CD8-positive, alpha-beta memory T cell (primary cell): Measurements from ENCODE around the gene NLRC5. TPM values are rescaled to one million over a fixed set of nuclear protein-coding genes. Genes with fewer than 3 reads are reported as not detected.
"Not testable (repeated sequence)": the region's sequence is repeated elsewhere in the genome, so short reads cannot be mapped to it uniquely, and the experiment has no call there.

ENCODE experiments used
- CTCF ChIA-PET: fragments of 350-600 bp; sonication (Branson Sonifier 250); formaldehyde crosslinking; loops from one replicate; lab custom pipeline; 2021; ENCODE audit warnings: antibody characterized with exemption; lab: Charles Lee
- POLR2A ChIA-PET: fragments of 350-600 bp; sonication (Branson Sonifier 250); formaldehyde crosslinking; loops from one replicate; lab custom pipeline; 2021; ENCODE audit warnings: antibody characterized with exemption; lab: Charles Lee
- DNase-seq, 5 donors: peaks; one replicate each; pipeline versions ENCODE4 v3.0.0 to v3.0.0-alpha.2; 2020 to 2022; ENCODE audit warnings: mixed read lengths in 1 of 5
- H3K27ac ChIP-seq: one replicate; pipeline ENCODE4 v1.7.0; 2013; ENCODE audit warnings: low read depth, mild to moderate bottlenecking, low read length, moderate library complexity
- H3K27me3 ChIP-seq: 2 replicates; pipeline ENCODE4 v1.7.0; 2013; ENCODE audit warnings: low read length, mild to moderate bottlenecking; ENCODE audit not compliant: insufficient read depth, poor library complexity, severe bottlenecking
- H3K36me3 ChIP-seq: 2 replicates; pipeline ENCODE4 v1.7.0; 2013; ENCODE audit warnings: mild to moderate bottlenecking, low read length, moderate library complexity; ENCODE audit not compliant: insufficient read depth
- H3K4me1 ChIP-seq: 2 replicates; pipeline ENCODE4 v1.7.0; 2013; ENCODE audit warnings: mild to moderate bottlenecking, low read length, moderate library complexity; ENCODE audit not compliant: insufficient read depth
- H3K4me3 ChIP-seq: 2 replicates; pipeline ENCODE4 v1.7.0; 2013; ENCODE audit warnings: mild to moderate bottlenecking, low read length
- H3K9me3 ChIP-seq: 2 replicates; pipeline ENCODE4 v1.7.0; 2013; ENCODE audit warnings: mild to moderate bottlenecking, low read length
- H3K27ac Mint-ChIP-seq, 8 donors: one replicate each; pipeline ENCODE4 v1.8.0; 2020 to 2021; ENCODE audit warnings: mixed read lengths in 8 of 8, mild to moderate bottlenecking in 6 of 8, inconsistent platforms in 3 of 8, moderate library complexity in 3 of 8
- H3K27me3 Mint-ChIP-seq, 2 donors: one replicate each; pipeline ENCODE4 v1.8.0; 2020 to 2021; ENCODE audit warnings: mixed read lengths in 2 of 2, mild to moderate bottlenecking in 1 of 2, moderate library complexity in 1 of 2
- H3K36me3 Mint-ChIP-seq, 3 donors: one replicate each; pipeline ENCODE4 v1.8.0; 2020 to 2021; ENCODE audit warnings: mixed read lengths in 3 of 3, inconsistent platforms in 1 of 3, mild to moderate bottlenecking in 1 of 3
- H3K4me1 Mint-ChIP-seq, 3 donors: one replicate each; pipeline ENCODE4 v1.8.0; 2020 to 2021; ENCODE audit warnings: mixed read lengths in 3 of 3, inconsistent platforms in 1 of 3, mild to moderate bottlenecking in 1 of 3
- H3K4me3 Mint-ChIP-seq, 7 donors: one replicate each; pipeline ENCODE4 v1.8.0; 2020 to 2021; ENCODE audit warnings: mixed read lengths in 7 of 7, mild to moderate bottlenecking in 6 of 7, moderate library complexity in 4 of 7, inconsistent platforms in 2 of 7
- H3K9me3 Mint-ChIP-seq, 5 donors: one replicate each; pipeline ENCODE4 v1.8.0; 2020 to 2022; ENCODE audit warnings: mixed read lengths in 5 of 5, mild to moderate bottlenecking in 3 of 5, moderate library complexity in 2 of 5, inconsistent platforms in 1 of 5
- polyA plus RNA-seq: library from polyadenylated mRNA; unstranded; fragments of 300-500 nt; fragmentation: Illumina TruSeq; gene quantifications from one replicate; pipeline ENCODE4 v1.2.3, GENCODE V29; 2021
- total RNA-seq, 2 experiments: library from RNA; stranded (reverse); gene quantifications; one replicate each; pipeline ENCODE4 v1.2.3, GENCODE V29; 2021

The NLRC5 gene
- total and polyA plus RNA-seq, 3 experiments from 2014 or later, result 165 to 178 (median 173) TPM

DNA sequence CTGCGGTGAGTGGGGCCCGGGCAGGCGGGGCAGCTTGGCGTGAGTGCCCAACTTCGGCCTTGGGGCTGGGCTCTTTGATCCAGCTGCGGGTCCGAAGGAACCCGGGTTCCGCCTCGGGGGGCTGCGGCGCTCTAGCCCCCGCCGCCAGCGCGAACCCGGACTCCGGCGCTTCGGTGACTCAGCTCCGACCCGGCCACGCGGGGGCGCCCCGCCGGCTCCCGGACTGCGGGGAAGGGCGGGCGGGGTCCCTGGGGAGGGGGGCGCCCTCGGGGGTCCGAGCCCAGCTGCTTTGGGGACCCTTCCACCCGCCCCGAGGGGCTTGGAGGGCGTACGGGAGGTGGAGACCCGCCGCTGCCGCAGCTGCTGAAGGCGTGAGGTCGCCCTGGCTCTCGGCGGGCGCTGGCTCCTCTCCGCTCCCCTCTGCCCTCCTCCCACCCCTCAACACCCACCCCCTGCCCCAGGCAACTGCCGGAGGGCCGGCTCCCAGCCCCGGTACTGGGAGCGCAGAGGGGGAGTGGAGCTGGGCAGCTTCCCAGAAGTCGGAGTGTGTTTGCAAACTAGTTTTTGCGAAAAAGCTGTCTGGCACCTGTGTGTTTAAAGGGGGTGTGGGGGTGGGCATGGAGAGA, 103.5 kb downstream of the NLRC5 start:
- peaks cover 0 to 1% (median 0%) of the 10 kb centered on the region in 3 donors for H3K36me3 Mint-ChIP-seq
- Histone ChIP-seq H3K27ac (no peak overlapping the region), H3K4me3 (peak overlapping the region; percentile 41), H3K9me3 (no peaks in the 10 kb centered on the region), H3K36me3 (no peaks in the 10 kb centered on the region), H3K4me1 (peaks cover 6% of the 10 kb centered on the region), H3K27me3 (no peaks in the 10 kb centered on the region)
- H3K27ac Mint-ChIP-seq, result peak overlapping the region in 1 of 8 donors; percentile 33
- no peaks in the 10 kb centered on the region for H3K9me3 Mint-ChIP-seq
- DNase-seq, result peak; percentile 26 to 67 (median 42)
- peaks cover 4 to 20% (median 9%) of the 10 kb centered on the region in 3 donors for H3K4me1 Mint-ChIP-seq
- POLR2A ChIA-PET, result interaction anchor here (0.7 to 1.8 kb wide), 7 partner anchors 8 to 98 kb away, joined by 3 to 7 read pairs (median 4); no protein-coding TSS in a partner anchor
- H3K27me3 Mint-ChIP-seq, result peaks cover 0 to 5% of the 10 kb centered on the region in 2 donors
- peak overlapping the region; percentile 53 to 92 (median 77) for H3K4me3 Mint-ChIP-seq
- CTCF ChIA-PET, result interaction anchor here (0.6 to 3.6 kb wide), 30 partner anchors 8 to 159 kb away, joined by 3 to 22 read pairs (median 5); partner anchors contain the start of genes PSME3IP1 and RSPRY1

DNA sequence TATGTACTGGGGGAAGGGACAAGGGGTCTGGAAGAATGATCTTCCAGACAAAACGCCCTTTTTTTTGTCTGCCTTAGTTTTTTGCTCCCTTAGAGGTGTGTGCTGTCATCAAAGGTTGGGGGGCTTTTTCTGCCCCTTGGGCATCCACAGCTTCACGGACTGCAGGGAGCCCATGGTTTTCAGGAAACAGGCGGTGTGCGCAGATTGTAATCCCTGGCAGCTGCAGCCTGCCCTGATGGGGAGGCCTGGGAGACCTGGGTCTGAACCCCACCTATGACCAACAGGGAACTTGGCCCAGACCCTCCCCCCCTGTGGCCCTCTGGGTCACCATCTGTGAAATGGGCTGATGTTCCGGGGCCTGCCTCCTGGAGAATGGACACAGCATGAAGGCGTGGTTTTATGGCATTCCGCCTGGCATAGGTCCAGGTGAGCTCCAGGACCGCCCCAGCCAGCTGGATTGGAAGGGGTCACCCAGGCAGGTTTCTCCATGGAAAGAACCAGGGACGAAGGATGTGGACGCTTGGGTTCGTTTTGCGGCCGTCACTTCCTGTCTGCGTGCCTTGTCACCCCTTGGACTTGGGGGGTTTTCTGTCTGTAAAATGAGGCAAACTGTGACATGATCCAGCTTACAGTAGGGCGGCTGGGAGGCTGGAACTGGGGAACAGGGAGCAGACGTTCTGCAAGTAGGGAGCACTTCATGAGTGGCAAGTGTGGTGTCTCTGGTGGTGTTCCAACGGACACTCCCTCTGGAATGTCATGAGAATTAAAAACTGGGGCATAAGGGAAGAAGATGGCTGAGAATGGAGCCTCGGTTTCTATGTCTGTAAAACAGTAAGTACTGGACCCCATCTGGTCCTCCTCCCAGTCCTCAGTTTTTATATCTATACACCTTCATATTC, 104.6 kb downstream of the NLRC5 start:
- no peaks in the 10 kb centered on the region for H3K9me3 ChIP-seq
- Mint-ChIP-seq H3K27me3 (peaks cover 0 to 5% of the 10 kb centered on the region in 2 donors), H3K36me3 (peaks cover 0 to 1% (median 0%) of the 10 kb centered on the region in 3 donors), H3K27ac (peak overlapping the region in 2 of 8 donors; percentile 33 to 50), H3K4me1 (peaks cover 8 to 20% (median 9%) of the 10 kb centered on the region in 3 donors), H3K4me3 (peak overlapping the region; percentile 53 to 92 (median 77)), H3K9me3 (no peaks in the 10 kb centered on the region)
- H3K4me1 ChIP-seq, result peaks cover 6% of the 10 kb centered on the region
- ChIA-PET POLR2A (interaction anchor here (1.1 to 1.8 kb wide), 3 partner anchors 10 to 46 kb away, joined by 3 to 6 read pairs (median 6); no protein-coding TSS in a partner anchor), CTCF (interaction anchor here (0.6 to 3.6 kb wide), 20 partner anchors 7 to 160 kb away, joined by 3 to 22 read pairs (median 5); partner anchors contain the start of genes PSME3IP1 and RSPRY1)
- H3K27ac ChIP-seq, result no peak overlapping the region
- H3K36me3 ChIP-seq, result no peaks in the 10 kb centered on the region
- H3K27me3 ChIP-seq, result no peaks in the 10 kb centered on the region
- H3K4me3 ChIP-seq, result no peak overlapping the region
- no peak for DNase-seq

DNA sequence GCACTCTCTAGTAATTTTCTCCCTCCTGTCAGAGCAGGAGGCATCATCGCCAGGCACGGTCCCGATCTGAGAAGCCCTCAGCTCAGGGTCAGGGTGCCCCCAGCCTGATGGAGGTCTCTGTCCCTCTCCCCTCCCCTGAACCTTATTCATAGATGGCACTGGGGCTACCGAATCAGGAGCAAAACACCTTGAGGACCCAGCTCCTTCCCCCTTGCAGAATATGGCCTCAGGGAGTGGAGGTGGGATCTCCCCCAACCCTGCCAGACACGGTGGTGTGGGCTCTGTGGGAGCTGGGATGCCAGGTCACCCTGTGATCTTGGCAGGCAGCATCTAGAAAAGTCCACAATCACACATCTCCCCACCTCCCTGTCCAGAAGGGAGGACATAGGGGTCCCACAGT, 105.6 kb downstream of the NLRC5 start:
- no peaks in the 10 kb centered on the region for H3K9me3 ChIP-seq
- H3K27me3 ChIP-seq, result no peaks in the 10 kb centered on the region
- CTCF ChIA-PET, result interaction anchor here (3.6 kb wide), 1 partner anchor 33 kb away, joined by 16 read pairs; no protein-coding TSS in a partner anchor
- H3K4me3 ChIP-seq, result no peak overlapping the region
- no peak overlapping the region for H3K27ac ChIP-seq
- H3K36me3 Mint-ChIP-seq, result peaks cover 0 to 1% (median 0%) of the 10 kb centered on the region in 3 donors
- no peaks in the 10 kb centered on the region for H3K9me3 Mint-ChIP-seq
- H3K4me1 Mint-ChIP-seq, result peaks cover 8 to 20% (median 9%) of the 10 kb centered on the region in 3 donors
- no peak for DNase-seq
- POLR2A ChIA-PET, result interaction anchor here (0.6 kb wide), 1 partner anchor 411 kb away, joined by 10 read pairs; no protein-coding TSS in a partner anchor
- H3K4me3 Mint-ChIP-seq, result peak overlapping the region in 3 of 7 donors; percentile 53 to 84 (median 69)
- H3K36me3 ChIP-seq, result no peaks in the 10 kb centered on the region
- H3K27me3 Mint-ChIP-seq, result peaks cover 0 to 5% of the 10 kb centered on the region in 2 donors
- H3K4me1 ChIP-seq, result peaks cover 6% of the 10 kb centered on the region
- no peak overlapping the region for H3K27ac Mint-ChIP-seq

DNA sequence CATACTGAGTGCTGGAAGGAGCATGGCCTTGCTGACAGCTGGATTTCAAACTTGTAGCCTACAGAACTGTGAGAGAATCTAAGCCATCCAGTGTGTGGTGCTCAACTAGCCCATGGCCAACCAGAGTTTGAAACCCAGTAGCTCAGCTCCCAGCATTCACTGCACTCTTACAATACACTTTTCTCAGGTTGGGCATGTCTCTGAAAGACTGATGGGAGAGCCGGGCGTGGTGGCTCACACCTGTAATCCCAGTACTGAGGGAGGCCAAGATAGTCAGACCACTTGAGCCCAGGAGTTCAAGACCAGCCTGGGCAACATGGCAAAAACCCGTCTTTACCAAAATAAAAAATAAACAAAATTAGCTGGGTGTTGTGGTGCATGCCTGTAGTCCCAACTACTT, 106.8 kb downstream of the NLRC5 start:
- POLR2A ChIA-PET, result no interaction called here
- Histone ChIP-seq H3K27ac (no peak overlapping the region), H3K4me3 (no peak overlapping the region), H3K4me1 (peaks cover 6% of the 10 kb centered on the region), H3K27me3 (no peaks in the 10 kb centered on the region), H3K36me3 (no peaks in the 10 kb centered on the region), H3K9me3 (no peaks in the 10 kb centered on the region)
- Mint-ChIP-seq H3K4me3 (peak overlapping the region in 1 of 7 donors; percentile 65), H3K27ac (no peak overlapping the region), H3K27me3 (peaks cover 0 to 5% of the 10 kb centered on the region in 2 donors), H3K36me3 (peaks cover 0 to 1% (median 0%) of the 10 kb centered on the region in 3 donors), H3K9me3 (no peaks in the 10 kb centered on the region), H3K4me1 (peaks cover 8 to 25% (median 17%) of the 10 kb centered on the region in 3 donors)
- CTCF ChIA-PET, result interaction anchor here (1.0 to 2.4 kb wide), 4 partner anchors 11 to 132 kb away, joined by 3 to 8 read pairs (median 4); no protein-coding TSS in a partner anchor
- no peak for DNase-seq

DNA sequence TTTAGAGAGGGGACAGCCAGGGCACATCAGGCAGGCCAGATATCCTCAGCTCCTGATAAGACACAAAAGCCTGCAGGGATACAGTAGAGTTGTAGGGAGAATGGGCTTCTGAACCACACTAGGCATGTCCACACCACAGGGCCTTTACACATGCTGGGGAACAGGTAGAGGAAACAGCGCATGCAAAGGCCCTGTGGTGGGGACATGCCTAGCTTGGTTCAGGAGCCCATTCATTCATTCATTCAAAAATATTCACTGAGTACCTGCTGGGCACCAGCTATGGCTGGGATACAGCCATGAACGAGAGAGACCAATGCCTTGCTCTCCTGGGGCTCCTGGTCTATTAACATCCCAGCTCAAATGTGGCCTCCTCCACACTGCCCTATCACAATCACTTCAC, 107.4 kb downstream of the NLRC5 start:
- CTCF ChIA-PET, result interaction anchor here (0.6 to 2.4 kb wide), 5 partner anchors 12 to 132 kb away, joined by 3 to 8 read pairs (median 3); no protein-coding TSS in a partner anchor
- no peak for DNase-seq

DNA sequence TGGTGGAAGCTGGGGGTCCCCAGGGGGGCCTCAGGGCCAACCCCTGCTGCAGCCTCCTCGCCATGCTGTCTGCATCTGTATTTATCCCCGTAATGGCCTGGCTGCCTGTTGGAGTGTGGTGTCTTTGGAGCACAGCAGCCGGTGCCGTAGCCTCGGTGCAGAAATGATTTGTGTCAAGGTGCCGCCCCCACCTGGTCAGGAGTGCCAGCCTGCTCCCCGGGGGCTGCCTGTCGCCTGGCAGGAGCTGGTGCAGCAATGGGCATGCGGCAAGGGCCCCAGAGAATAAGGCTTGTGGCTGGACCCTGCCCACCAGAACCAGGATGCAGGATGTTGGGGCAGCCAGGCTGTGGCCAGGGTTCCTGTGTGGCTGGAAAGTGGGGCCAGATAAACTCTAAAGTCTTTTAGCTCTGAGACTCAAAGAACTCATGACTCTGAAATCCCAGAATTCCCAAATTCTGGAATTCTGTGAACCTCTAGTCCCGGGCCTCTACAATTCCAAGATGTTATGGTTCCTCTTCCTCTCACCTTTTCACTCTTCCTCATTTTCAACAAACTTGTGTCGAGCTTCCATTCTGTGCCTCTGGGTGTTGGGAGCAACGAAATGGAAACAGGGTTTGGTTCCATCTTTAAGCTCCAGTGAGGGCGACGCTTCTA, 109.0 kb downstream of the NLRC5 start:
- H3K36me3 Mint-ChIP-seq, result no peaks in the 10 kb centered on the region
- H3K9me3 ChIP-seq, result no peaks in the 10 kb centered on the region
- DNase-seq, result no peak
- POLR2A ChIA-PET, result no interaction called here
- no peaks in the 10 kb centered on the region for H3K9me3 Mint-ChIP-seq
- no peaks in the 10 kb centered on the region for H3K36me3 ChIP-seq
- H3K4me1 Mint-ChIP-seq, result peaks cover 6 to 17% (median 15%) of the 10 kb centered on the region in 3 donors
- H3K27me3 ChIP-seq, result no peaks in the 10 kb centered on the region
- no peaks in the 10 kb centered on the region for H3K4me1 ChIP-seq
- peak overlapping the region in 1 of 7 donors; percentile 53 for H3K4me3 Mint-ChIP-seq
- H3K4me3 ChIP-seq, result no peak overlapping the region
- H3K27ac Mint-ChIP-seq, result no peak overlapping the region
- H3K27ac ChIP-seq, result no peak overlapping the region
- CTCF ChIA-PET, result interaction anchor here (0.6 to 2.4 kb wide), 4 partner anchors 15 to 271 kb away, joined by 3 to 8 read pairs (median 4); no protein-coding TSS in a partner anchor
- peaks cover 0 to 5% of the 10 kb centered on the region in 2 donors for H3K27me3 Mint-ChIP-seq

More for the DNA sequence above, 107.4 kb downstream of the NLRC5 start:
- Histone ChIP-seq H3K4me1 (peaks cover 3% of the 10 kb centered on the region), H3K9me3 (no peaks in the 10 kb centered on the region), H3K36me3 (no peaks in the 10 kb centered on the region), H3K27me3 (no peaks in the 10 kb centered on the region), H3K4me3 (no peak overlapping the region), H3K27ac (no peak overlapping the region)
- POLR2A ChIA-PET, result no interaction called here
- Mint-ChIP-seq H3K4me1 (peaks cover 7 to 19% (median 17%) of the 10 kb centered on the region in 3 donors), H3K36me3 (peaks cover 0 to 1% (median 0%) of the 10 kb centered on the region in 3 donors), H3K27ac (peak overlapping the region in 1 of 8 donors; percentile 62), H3K4me3 (no peak overlapping the region), H3K27me3 (peaks cover 0 to 5% of the 10 kb centered on the region in 2 donors), H3K9me3 (no peaks in the 10 kb centered on the region)

DNA sequence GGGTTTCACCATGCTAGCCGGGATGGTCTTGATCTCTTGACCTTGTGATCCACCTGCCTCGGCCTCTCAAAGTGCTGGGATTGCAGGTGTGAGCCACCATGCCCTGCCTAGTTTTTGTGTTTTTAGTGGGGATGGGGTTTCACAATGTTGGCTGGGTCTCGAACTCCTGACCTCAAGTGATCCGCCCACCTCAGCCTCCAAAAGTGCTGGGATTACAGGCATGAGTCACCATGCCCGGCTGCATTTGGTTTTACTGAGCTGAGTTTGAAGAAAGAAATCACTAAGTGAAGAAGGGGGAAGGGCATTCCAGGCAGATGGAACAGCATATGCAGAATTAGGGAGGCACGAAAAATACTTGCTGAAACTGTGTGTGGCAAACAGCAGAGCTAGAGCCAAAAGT, 110.6 kb downstream of the NLRC5 start:
- POLR2A ChIA-PET, H3K9me3 ChIP-seq, H3K36me3 ChIP-seq, H3K27me3 Mint-ChIP-seq, H3K27me3 ChIP-seq, DNase-seq, H3K4me1 ChIP-seq, H3K27ac ChIP-seq, H3K4me3 Mint-ChIP-seq, H3K9me3 Mint-ChIP-seq, H3K4me3 ChIP-seq, H3K36me3 Mint-ChIP-seq: not testable (repeated sequence)
- H3K4me1 Mint-ChIP-seq, result peaks cover 6 to 24% (median 14%) of the 10 kb centered on the region in 3 donors
- CTCF ChIA-PET, result interaction anchor here (1.5 kb wide), 1 partner anchor 16 kb away, joined by 6 read pairs; no protein-coding TSS in a partner anchor
- peak overlapping the region in 2 of 8 donors; percentile 46 to 59 for H3K27ac Mint-ChIP-seq
